ENCODE measurements around the gene NTSR2.

DNA sequence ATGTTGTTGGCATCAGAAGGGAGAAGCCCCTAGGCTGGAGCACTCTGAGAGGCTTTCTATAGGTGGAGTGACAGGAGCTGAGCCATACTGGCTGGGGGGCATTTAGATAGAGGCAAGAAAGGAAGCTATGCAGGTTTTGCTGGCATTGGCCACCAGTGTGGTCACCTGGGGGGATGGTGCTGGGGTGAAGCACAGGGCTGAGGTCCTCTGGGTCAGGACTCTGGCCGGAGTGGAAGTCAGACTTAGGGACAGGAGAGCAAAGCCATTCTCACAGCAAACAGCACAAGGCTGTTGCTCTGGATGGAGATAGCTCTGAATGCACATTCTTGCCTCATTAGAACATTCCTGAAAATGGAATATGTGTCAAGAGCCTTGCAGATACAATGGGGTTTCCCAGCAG lies 47.4 kb downstream of the NTSR2 start:
- TF ChIP-seq GATA3 (IDR thresholded peaks at IDR 0.05; ENCODE audit: low read depth, low read length) (no peak), GATA2 (IDR thresholded peaks at IDR 0.05; ENCODE audit: low read depth, low read length) (no peak)
